HG02840 (cell line): ENCODE results near the gene FIP1L1.

Experiments
- ATAC-seq: cut with Tn5 transposase; IDR thresholded peaks from one replicate; pipeline ENCODE4 v1.9.1; 2021; ENCODE audit warnings: mild to moderate bottlenecking, moderate library complexity, moderate number of reproducible peaks; ENCODE audit not compliant: unreplicated experiment, low FRiP score

Gene FIP1L1

DNA sequence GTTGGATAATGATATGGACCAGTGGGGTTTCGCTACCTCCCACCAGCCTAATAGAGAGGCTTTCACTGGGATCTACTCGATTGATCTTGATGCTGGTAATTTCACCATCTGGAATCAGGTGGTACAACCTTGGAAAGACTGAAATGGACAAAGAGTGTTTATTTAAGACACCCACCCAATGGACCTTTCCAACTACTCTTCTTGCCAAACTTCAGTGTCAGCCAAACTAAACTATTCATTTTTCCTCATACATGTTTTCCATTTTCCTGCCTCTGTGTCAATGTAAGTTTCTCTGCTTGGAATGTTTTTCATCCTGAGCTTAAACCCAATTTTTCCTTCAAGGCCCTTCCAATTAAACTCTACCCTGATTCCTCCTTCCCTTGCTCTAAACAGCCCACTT, 121.3 kb downstream of the FIP1L1 start:
- ATAC-seq, result no peak

DNA sequence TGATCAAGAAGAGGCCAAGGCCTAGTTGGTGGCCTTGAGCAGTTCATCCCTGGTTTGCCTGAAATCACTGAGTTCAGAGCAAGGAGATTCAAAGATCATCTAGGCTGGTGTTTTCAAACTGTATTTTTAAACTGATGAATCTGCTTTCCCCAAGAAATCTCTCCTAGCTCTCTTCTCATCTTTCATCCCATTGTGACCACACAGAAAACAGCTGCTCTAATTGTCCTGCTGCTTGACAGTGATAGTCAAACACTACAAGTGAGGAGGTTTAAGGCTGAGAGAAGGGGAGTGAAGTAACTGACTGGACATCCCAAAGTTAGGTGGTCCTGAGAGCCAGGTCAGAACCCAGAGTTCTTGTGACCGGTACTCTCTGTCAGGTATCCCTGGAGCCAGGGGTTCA, 122.3 kb downstream of the FIP1L1 start:
- no peak for ATAC-seq

DNA sequence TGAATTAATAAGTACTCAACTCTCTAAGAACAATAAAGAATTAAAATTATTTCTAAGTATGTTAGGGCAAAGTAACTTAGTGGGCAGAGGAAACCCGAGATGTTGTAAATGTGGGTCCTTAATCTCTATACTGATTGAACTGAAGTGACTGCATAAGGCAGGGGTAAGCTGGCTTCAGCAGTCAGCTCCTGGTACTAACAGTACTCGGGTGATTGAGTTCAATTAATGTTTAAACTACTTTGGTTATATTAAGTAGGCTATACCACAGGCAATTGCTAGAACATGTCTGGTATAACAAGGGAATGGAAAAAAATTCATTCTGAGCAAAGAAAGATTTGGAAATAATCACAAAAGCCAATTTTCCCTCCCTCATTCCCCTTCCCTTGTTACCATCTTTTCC, 123.1 kb downstream of the FIP1L1 start:
- ATAC-seq, result no peak

DNA sequence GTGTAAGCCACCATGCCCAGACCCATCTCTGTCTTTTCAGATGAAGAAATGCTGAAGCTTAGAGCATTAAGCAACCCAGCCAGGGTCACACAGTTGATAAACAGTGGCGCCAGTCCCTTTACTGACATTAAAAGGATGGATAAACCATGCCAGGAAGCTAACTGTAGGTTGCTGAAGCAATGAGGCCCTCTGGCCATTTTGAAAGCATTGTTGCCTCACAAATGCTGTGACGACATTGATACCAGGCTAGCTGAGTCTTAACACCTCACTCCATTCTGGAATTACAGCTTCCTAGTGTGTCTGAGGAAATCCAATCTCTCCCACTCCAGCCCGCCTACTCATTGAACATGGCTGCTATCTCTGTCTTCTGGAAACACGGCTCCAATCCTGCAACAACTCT, 124.1 kb downstream of the FIP1L1 start:
- no peak for ATAC-seq

DNA sequence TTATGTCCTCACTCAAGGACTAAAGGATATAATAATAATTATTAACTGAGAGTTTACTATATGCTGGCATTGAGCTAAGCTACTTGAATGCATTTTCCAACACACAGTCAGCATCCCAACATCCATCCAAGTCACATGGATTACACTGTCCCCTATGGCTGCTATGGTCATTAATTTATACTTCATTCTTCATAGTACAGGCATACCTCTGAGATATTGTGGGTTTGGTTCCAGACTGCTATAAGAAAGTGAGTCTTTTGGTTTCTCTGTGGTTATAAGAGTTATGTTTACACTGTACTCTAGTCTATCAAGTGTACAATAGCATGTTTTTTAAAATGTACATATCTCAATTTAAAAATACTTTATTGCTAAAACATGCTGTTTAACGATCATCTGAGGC, 124.7 kb downstream of the FIP1L1 start:
- ATAC-seq, result no peak

DNA sequence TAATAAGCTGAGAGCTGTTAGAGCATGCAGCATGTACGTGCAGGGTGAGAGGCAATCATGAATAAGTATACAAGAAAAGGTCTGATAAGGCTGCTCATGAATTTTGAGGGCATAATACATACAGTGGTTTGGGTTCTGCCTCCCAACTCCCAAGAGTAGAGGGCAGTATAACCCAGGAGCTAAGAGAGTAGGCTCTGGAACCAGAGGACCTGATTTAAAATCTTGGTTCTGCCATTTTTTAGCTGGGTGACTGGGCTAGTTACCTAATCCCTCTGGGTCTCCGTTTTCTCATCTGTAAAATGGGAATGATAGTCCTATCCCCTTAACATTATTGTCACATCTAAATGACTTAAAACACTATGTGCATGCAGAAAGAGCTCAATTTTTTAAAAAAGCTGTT, 128.5 kb downstream of the FIP1L1 start:
- ATAC-seq, result no peak

DNA sequence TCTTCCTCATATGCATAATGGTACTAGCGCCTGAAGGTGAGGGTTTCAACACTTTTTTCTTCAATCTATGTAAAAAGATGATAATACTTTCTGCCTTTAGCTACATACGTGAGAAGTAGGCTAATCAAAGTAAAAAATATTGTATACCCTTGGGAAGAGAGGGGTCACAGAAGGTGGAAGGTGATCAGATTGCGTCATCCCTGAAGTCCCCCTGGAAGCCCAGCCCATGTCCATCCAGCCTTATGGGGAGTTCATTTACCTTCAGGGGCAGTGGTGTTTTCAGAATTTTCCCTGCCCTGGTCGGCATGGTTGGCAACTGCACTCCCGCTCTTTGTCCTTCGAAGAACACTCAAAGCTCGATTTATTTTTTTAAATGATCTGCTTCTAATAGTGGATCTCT, 129.6 kb downstream of the FIP1L1 start:
- ATAC-seq, result no peak

DNA sequence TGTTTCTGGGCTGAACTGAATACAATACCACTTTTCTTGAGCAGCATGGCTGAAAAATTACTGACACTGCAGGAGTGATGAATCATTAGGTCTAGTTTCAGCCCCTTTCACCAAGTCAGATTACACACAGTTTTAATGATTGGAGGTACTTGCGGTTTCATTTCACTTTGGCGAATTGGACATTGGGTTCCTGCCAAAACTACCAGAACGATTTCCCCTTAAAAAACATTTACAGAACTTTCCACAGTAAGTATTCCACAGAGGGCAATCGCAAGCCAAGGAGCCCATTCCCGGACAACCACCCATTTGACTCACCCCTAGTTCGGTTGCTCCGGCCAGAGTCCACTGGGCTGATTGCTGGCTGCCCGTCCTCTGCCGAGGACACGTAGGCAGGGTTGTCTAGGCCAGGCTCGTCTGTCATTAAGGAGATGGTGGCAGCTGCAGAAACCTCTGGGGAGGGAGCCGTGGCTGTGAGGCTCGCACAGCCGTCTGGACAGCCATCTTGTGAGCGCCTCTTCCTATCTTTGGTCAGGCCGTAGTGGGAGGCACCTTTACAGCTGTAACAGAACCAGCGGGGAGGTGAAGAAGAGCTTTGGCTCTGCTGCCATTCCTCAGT, 130.3 kb downstream of the FIP1L1 start:
- no peak for ATAC-seq

DNA sequence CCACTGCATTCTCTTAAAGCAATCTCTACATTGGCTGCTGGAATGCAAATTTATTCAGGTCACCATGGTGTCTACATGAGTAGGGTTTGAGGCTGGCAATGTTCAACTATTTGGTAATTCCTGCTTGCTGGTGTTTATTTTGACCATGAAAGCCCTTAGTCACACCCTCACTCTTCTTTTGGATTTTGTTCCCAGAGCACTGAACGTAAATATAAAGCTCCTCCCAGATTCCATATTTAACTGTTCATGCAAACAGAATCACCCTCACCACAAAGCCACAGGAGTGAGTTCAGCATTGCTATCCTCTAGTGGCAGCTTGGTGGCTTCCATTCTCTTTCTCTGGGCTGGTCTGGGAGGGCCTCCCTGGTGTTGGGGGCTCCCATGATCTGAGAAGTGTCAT, 131.0 kb downstream of the FIP1L1 start:
- ATAC-seq, result no peak

DNA sequence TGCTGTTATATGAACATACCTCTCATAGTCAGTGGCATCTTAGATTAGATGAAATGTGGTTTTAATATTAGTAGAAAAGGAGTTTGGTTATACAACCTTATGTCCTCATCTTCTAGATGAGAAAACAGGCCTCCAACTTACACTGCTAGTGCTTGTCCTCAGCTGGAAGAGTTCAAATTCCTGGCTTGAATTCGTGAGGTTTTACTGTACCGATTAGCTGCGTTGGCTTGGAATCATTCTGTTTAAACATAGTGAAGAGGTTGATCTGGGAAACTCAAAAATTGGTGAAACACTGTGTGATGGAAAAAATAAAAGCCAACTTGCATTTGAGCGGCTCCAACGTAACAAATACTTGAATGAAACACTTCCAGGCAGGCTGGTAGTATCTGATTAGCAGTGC, 132.9 kb downstream of the FIP1L1 start:
- no peak for ATAC-seq
